H9 (cell line): ENCODE measurements around the gene RARB. TPM values are rescaled to one million over a fixed set of nuclear protein-coding genes. Genes with fewer than 3 reads are reported as not detected.

Source experiments
- DNase-seq: peaks from one replicate; pipeline ENCODE4 v3.0.0-alpha.2; 2017
- H2AFZ ChIP-seq: one replicate; pipeline ENCODE4 v1.6.1; 2013; ENCODE audit warnings: mild to moderate bottlenecking, low read length, control low read depth, moderate library complexity
- H2AK5ac ChIP-seq: 2 replicates; pipeline ENCODE4 v1.6.1; 2013; ENCODE audit warnings: low read length, control low read depth, mixed read lengths; ENCODE audit not compliant: insufficient read length
- H2BK120ac ChIP-seq: one replicate; pipeline ENCODE4 v1.6.1; 2013; ENCODE audit warnings: low read depth, mild to moderate bottlenecking, low read length, control low read depth, inconsistent platforms; ENCODE audit not compliant: poor library complexity, severe bottlenecking
- H2BK12ac ChIP-seq: 2 replicates; pipeline ENCODE4 v1.6.1; 2013; ENCODE audit warnings: low read length, control low read depth, mixed read lengths, low read depth; ENCODE audit not compliant: insufficient read length
- H2BK15ac ChIP-seq: 2 replicates; pipeline ENCODE4 v1.6.1; 2013; ENCODE audit warnings: low read depth, low read length, control low read depth
- H2BK20ac ChIP-seq: one replicate; pipeline ENCODE4 v1.6.1; 2013; ENCODE audit warnings: low read depth, mild to moderate bottlenecking, low read length, control low read depth, inconsistent platforms; ENCODE audit not compliant: poor library complexity, severe bottlenecking
- H2BK5ac ChIP-seq: 2 replicates; pipeline ENCODE4 v1.6.1; 2013; ENCODE audit warnings: low read length, control low read depth, mixed read lengths; ENCODE audit not compliant: insufficient read length
- H3K14ac ChIP-seq: 2 replicates; pipeline ENCODE4 v1.6.1; 2013; ENCODE audit warnings: low read length, control low read depth; ENCODE audit not compliant: insufficient read depth
- H3K18ac ChIP-seq: 2 replicates; pipeline ENCODE4 v1.6.1; 2013; ENCODE audit warnings: low read depth, mild to moderate bottlenecking, mixed read lengths, low read length, control low read depth; ENCODE audit not compliant: insufficient read length
- H3K23ac ChIP-seq: 2 replicates; pipeline ENCODE4 v1.6.1; 2013; ENCODE audit warnings: low read length, control low read depth, mixed read lengths, low read depth; ENCODE audit not compliant: insufficient read length
- H3K23me2 ChIP-seq: 2 replicates; pipeline ENCODE4 v1.6.1; 2013; ENCODE audit warnings: low read depth, mild to moderate bottlenecking, mixed read lengths, low read length, control low read depth; ENCODE audit not compliant: insufficient read length, poor library complexity, severe bottlenecking
- H3K27ac ChIP-seq: 2 replicates; pipeline ENCODE4 v1.5.1; 2013; ENCODE audit warnings: low read length, control low read depth, mixed read lengths, low read depth; ENCODE audit not compliant: insufficient read length
- H3K27me3 ChIP-seq: 2 replicates; pipeline ENCODE4 v1.6.1; 2013; ENCODE audit warnings: low read length, control low read depth, inconsistent platforms; ENCODE audit not compliant: insufficient read depth
- H3K4ac ChIP-seq: 2 replicates; pipeline ENCODE4 v1.6.1; 2013; ENCODE audit warnings: low read depth, mild to moderate bottlenecking, control low read depth, inconsistent platforms, low read length, moderate library complexity
- H3K4me1 ChIP-seq: 2 replicates; pipeline ENCODE4 v1.6.1; 2013; ENCODE audit warnings: low read length, control low read depth, inconsistent platforms; ENCODE audit not compliant: insufficient read depth
- H3K4me2 ChIP-seq: 2 replicates; pipeline ENCODE4 v1.6.1; 2013; ENCODE audit warnings: low read length, control low read depth, mixed read lengths; ENCODE audit not compliant: insufficient read length, insufficient read depth
- H3K56ac ChIP-seq: 2 replicates; pipeline ENCODE4 v1.6.1; 2013; ENCODE audit warnings: low read depth, mild to moderate bottlenecking, mixed read lengths, low read length, control low read depth; ENCODE audit not compliant: insufficient read length
- H3K79me1 ChIP-seq: 2 replicates; pipeline ENCODE4 v1.6.1; 2013; ENCODE audit warnings: low read depth, mild to moderate bottlenecking, moderate library complexity, low read length, control low read depth, inconsistent platforms; ENCODE audit not compliant: insufficient read depth, poor library complexity, severe bottlenecking
- H3K79me2 ChIP-seq: 2 replicates; pipeline ENCODE4 v1.6.1; 2013; ENCODE audit warnings: low read length, control low read depth, inconsistent platforms; ENCODE audit not compliant: insufficient read depth
- H3K9ac ChIP-seq: 2 replicates; pipeline ENCODE4 v1.6.1; 2013; ENCODE audit warnings: low read length, control low read depth, mixed read lengths; ENCODE audit not compliant: insufficient read length; ENCODE audit errors: extremely low read depth
- H3K9me3 ChIP-seq: one replicate; pipeline ENCODE4 v1.6.1; 2013; ENCODE audit warnings: low read depth, low read length, inconsistent platforms; ENCODE audit not compliant: control insufficient read depth
- H3T11ph ChIP-seq: one replicate; pipeline ENCODE4 v1.6.1; 2013; ENCODE audit warnings: mild to moderate bottlenecking, low read length, control low read depth, inconsistent platforms
- H4K20me1 ChIP-seq: one replicate; pipeline ENCODE4 v1.6.1; 2013; ENCODE audit not compliant: control insufficient read depth, insufficient read length, insufficient read depth
- H4K5ac ChIP-seq: 2 replicates; pipeline ENCODE4 v1.6.1; 2013; ENCODE audit warnings: low read depth, mild to moderate bottlenecking, mixed read lengths, low read length, control low read depth; ENCODE audit not compliant: insufficient read length
- H4K8ac ChIP-seq: replicated peaks from 2 replicates; pipeline ENCODE4 v1.6.1; 2013; ENCODE audit warnings: low read length, control low read depth, mixed read lengths, low read depth; ENCODE audit not compliant: insufficient read length
- H4K91ac ChIP-seq: 2 replicates; pipeline ENCODE4 v1.6.1; 2013; ENCODE audit warnings: low read depth, mild to moderate bottlenecking, moderate library complexity, mixed read lengths, low read length, control low read depth; ENCODE audit not compliant: insufficient read length
- H3K27ac Mint-ChIP-seq, 3 experiments: 2 replicates in 2 of 3; 3 replicates in 1 of 3; pipeline ENCODE4 v1.8.0; 2020 to 2021; ENCODE audit warnings: mixed read lengths in 3 of 3, mild to moderate bottlenecking in 1 of 3, moderate library complexity in 1 of 3
- H3K27me3 Mint-ChIP-seq: 2 replicates; pipeline ENCODE4 v1.8.0; 2021; ENCODE audit warnings: low read depth, mild to moderate bottlenecking, moderate library complexity, mixed read lengths
- H3K36me3 Mint-ChIP-seq, 3 experiments: 2 replicates in 2 of 3; 3 replicates in 1 of 3; pipeline ENCODE4 v1.8.0; 2020 to 2021; ENCODE audit warnings: low read depth in 3 of 3, mixed read lengths in 3 of 3; ENCODE audit not compliant: insufficient read depth in 1 of 3
- H3K4me1 Mint-ChIP-seq, 2 experiments: 2 replicates each; pipeline ENCODE4 v1.8.0; 2020; ENCODE audit warnings: mixed read lengths in 2 of 2
- H3K4me3 Mint-ChIP-seq, 2 experiments: 2 replicates in 1 of 2; 3 replicates in 1 of 2; pipeline ENCODE4 v1.8.0; 2020 to 2021; ENCODE audit warnings: mild to moderate bottlenecking in 2 of 2, mixed read lengths in 2 of 2, moderate library complexity in 1 of 2
- H3K9me3 Mint-ChIP-seq, 2 experiments: 2 replicates in 1 of 2; 3 replicates in 1 of 2; pipeline ENCODE4 v1.8.0; 2020; ENCODE audit warnings: mild to moderate bottlenecking in 2 of 2, mixed read lengths in 2 of 2, moderate library complexity in 1 of 2
- CTCF ChIP-seq: fragments of 200-600 bp; sonication (generic); conservative IDR thresholded peaks from 3 replicates; pipeline ENCODE4 v1.8.0; 2021; ENCODE audit warnings: antibody characterized with exemption, mild to moderate bottlenecking
- WGBS: extraction: QIAGEN DNeasy Blood & Tissue Kit; methylation state at CpG from one replicate; pipeline ENCODE4 v1.1.7; 2013; ENCODE audit warnings: missing lambda C conversion rate, low lambda C conversion rate, mixed read lengths; ENCODE audit not compliant: insufficient read length; ENCODE audit errors: extremely low coverage; 5-methylcytosine and 5-hydroxymethylcytosine counted together
- total RNA-seq: library from RNA; stranded (reverse); gene quantifications from 2 replicates; pipeline ENCODE4 v1.2.1, GENCODE V29; 2021

The RARB gene
- total RNA-seq, 1 experiment from 2014 or later = 0.22 TPM

- H3K79me1 ChIP-seq = no peaks in the 10 kb centered on the region
- no peaks in the 10 kb centered on the region for H3K23me2 ChIP-seq
- H3K4me3 Mint-ChIP-seq = no peak overlapping the region
- H3T11ph ChIP-seq = no peak overlapping the region
- no peak overlapping the region for H2BK120ac ChIP-seq
- no peaks in the 10 kb centered on the region for H3K36me3 Mint-ChIP-seq
- no peaks in the 10 kb centered on the region for H3K9me3 Mint-ChIP-seq
- H3K27me3 Mint-ChIP-seq = no peaks in the 10 kb centered on the region
- no peak overlapping the region for H2BK12ac ChIP-seq
- no peak overlapping the region for H3K18ac ChIP-seq
- no peak overlapping the region for H3K9ac ChIP-seq
- H3K23ac ChIP-seq = no peak overlapping the region
- no peak overlapping the region for H2BK15ac ChIP-seq
- H3K56ac ChIP-seq = no peak overlapping the region
- DNase-seq = no peak
- no peak overlapping the region for H2BK20ac ChIP-seq
- no peak for TF ChIP-seq CTCF
- no peaks in the 10 kb centered on the region for H3K9me3 ChIP-seq
- no peak overlapping the region for H4K91ac ChIP-seq
- WGBS = no CpG with 5 or more reads among the region's 3 CpGs
- no peak overlapping the region for H2AFZ ChIP-seq
- no peak overlapping the region for H3K4me2 ChIP-seq
- H3K14ac ChIP-seq = no peak overlapping the region
- no peak overlapping the region for H2BK5ac ChIP-seq
- H3K27ac ChIP-seq = no peak overlapping the region
- H2AK5ac ChIP-seq = no peak overlapping the region
- peaks cover 12% of the 10 kb centered on the region in 2 experiments for H3K4me1 Mint-ChIP-seq
- no peak overlapping the region for H3K4ac ChIP-seq
- no peaks in the 10 kb centered on the region; the same call in 1 of the 2 replicates for H3K4me1 ChIP-seq
- H3K79me2 ChIP-seq = no peaks in the 10 kb centered on the region
- H4K5ac ChIP-seq = no peak overlapping the region
- no peaks in the 10 kb centered on the region for H3K27me3 ChIP-seq
- no peak overlapping the region for H3K27ac Mint-ChIP-seq
- H4K8ac ChIP-seq = no peak overlapping the region
- H4K20me1 ChIP-seq = no peaks in the 10 kb centered on the region
Measured at GRCh38 chr3:25513642-25514266, 85.7 kb downstream of the RARB start.
